ENCODE results near the gene TRAM2. TPM values are rescaled to one million over a fixed set of nuclear protein-coding genes. Genes with fewer than 3 reads are reported as not detected.

Gene TRAM2
- total and polyA plus RNA-seq, 9 of the 15 experiments (the other 6 are each of a cell fraction or from before 2014, with no cell fraction given): 2.6 to 13.3 (median 8.9) TPM

DNA sequence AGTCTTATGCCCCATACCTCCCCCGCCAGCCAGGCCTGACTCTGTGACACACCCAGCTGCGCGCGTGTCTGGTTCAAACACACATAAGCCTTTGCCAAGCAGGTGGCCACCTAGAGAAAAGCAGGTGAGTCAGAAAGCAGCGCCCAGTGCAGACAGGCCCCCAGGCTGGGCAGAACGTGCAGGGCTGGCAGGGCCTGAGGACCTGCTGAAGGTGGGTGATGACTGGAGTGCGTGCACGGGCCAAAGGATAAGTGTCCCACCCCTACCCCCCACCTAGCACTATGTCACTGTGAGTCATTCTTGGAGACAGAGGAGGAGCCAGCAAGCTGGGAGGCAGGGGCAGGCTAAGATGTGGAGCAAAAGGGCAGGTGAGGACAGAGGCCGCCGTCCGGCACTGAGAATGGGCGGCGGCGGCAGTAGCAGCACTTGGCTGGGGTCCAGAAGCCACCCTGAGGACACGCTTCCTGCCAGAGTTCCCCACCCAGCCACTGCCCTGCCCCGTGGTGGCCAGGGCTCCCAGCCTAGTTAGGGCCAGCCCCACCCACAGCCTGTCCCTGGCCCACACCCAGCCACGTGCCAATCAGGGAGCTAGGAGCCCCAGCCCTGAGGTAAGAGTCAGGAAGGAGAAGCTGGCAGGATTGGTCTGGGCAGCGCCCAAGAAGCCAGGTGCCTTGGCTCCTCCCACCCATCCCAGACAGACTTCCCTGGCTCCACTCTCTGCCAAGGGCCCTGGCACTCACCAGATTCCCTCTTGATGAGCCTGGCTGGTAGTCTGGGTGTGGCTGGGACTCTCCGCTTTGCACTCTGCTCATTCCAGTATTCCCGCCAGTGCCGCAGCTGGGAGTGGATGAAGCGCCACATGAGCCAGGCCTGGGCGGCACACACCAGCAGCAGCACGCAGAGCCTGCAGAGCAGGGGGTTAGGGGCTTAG is 72.7 kb downstream of the TRAM2 start (continued):
- no peak for TF ChIP-seq ZNF444 (CRISPR knock-in tag; IDR thresholded peaks at IDR 0.05)
- TF ChIP-seq, protein P1, sequence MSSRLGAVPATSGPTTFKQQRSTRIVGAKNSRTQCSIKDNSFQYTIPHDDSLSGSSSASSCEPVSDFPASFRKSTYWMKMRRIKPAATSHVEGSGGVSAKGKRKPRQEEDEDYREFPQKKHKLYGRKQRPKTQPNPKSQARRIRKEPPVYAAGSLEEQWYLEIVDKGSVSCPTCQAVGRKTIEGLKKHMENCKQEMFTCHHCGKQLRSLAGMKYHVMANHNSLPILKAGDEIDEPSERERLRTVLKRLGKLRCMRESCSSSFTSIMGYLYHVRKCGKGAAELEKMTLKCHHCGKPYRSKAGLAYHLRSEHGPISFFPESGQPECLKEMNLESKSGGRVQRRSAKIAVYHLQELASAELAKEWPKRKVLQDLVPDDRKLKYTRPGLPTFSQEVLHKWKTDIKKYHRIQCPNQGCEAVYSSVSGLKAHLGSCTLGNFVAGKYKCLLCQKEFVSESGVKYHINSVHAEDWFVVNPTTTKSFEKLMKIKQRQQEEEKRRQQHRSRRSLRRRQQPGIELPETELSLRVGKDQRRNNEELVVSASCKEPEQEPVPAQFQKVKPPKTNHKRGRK (tag; IDR thresholded peaks at IDR 0.05): no peak
- TF ChIP-seq, protein P2, sequence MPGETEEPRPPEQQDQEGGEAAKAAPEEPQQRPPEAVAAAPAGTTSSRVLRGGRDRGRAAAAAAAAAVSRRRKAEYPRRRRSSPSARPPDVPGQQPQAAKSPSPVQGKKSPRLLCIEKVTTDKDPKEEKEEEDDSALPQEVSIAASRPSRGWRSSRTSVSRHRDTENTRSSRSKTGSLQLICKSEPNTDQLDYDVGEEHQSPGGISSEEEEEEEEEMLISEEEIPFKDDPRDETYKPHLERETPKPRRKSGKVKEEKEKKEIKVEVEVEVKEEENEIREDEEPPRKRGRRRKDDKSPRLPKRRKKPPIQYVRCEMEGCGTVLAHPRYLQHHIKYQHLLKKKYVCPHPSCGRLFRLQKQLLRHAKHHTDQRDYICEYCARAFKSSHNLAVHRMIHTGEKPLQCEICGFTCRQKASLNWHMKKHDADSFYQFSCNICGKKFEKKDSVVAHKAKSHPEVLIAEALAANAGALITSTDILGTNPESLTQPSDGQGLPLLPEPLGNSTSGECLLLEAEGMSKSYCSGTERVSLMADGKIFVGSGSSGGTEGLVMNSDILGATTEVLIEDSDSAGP (CRISPR knock-in tag; IDR thresholded peaks at IDR 0.05): no peak
- TF ChIP-seq MEF2A (IDR thresholded peaks at IDR 0.05; ENCODE audit: control insufficient read depth, low read depth, low read length): no peak
- no peak for TF ChIP-seq ELF4 (CRISPR knock-in tag; IDR thresholded peaks at IDR 0.05)
- TF ChIP-seq FOXJ3 (CRISPR knock-in tag; IDR thresholded peaks at IDR 0.05): no peak
- peak; percentile 21 for TF ChIP-seq CBFA2T2 (conservative IDR thresholded peaks at IDR 0.05)
- TF ChIP-seq, protein P3, sequence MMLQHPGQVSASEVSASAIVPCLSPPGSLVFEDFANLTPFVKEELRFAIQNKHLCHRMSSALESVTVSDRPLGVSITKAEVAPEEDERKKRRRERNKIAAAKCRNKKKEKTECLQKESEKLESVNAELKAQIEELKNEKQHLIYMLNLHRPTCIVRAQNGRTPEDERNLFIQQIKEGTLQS (IDR thresholded peaks at IDR 0.05): peak; percentile 95
- TF ChIP-seq, protein P3 (CRISPR knock-in tag; conservative IDR thresholded peaks at IDR 0.05): peak; percentile 65; the same call in 1 of the 2 replicates
- TF ChIP-seq ZNF384 (IDR thresholded peaks at IDR 0.05; ENCODE audit: low read depth, low read length): no peak
- no peak for TF ChIP-seq KDM4B (IDR thresholded peaks at IDR 0.05; ENCODE audit: borderline replicate concordance in 2 of 2, low read depth in 1 of 2)
- no peak for TF ChIP-seq ADNP (tag; IDR thresholded peaks at IDR 0.05)
- no peak for TF ChIP-seq ZNF347 (CRISPR knock-in tag; IDR thresholded peaks at IDR 0.05; ENCODE audit: low read depth)
- no peak for TF ChIP-seq ZFX (CRISPR knock-in tag; IDR thresholded peaks at IDR 0.05)
- TF ChIP-seq, protein P4, sequence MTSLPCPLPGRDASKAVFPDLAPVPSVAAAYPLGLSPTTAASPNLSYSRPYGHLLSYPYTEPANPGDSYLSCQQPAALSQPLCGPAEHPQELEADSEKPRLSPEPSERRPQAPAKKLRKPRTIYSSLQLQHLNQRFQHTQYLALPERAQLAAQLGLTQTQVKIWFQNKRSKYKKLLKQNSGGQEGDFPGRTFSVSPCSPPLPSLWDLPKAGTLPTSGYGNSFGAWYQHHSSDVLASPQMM (CRISPR knock-in tag; IDR thresholded peaks at IDR 0.05): no peak
- TF ChIP-seq ZNF699 (CRISPR knock-in tag; IDR thresholded peaks at IDR 0.05; ENCODE audit: insufficient replicate concordance): no peak
- TF ChIP-seq, protein P5, sequence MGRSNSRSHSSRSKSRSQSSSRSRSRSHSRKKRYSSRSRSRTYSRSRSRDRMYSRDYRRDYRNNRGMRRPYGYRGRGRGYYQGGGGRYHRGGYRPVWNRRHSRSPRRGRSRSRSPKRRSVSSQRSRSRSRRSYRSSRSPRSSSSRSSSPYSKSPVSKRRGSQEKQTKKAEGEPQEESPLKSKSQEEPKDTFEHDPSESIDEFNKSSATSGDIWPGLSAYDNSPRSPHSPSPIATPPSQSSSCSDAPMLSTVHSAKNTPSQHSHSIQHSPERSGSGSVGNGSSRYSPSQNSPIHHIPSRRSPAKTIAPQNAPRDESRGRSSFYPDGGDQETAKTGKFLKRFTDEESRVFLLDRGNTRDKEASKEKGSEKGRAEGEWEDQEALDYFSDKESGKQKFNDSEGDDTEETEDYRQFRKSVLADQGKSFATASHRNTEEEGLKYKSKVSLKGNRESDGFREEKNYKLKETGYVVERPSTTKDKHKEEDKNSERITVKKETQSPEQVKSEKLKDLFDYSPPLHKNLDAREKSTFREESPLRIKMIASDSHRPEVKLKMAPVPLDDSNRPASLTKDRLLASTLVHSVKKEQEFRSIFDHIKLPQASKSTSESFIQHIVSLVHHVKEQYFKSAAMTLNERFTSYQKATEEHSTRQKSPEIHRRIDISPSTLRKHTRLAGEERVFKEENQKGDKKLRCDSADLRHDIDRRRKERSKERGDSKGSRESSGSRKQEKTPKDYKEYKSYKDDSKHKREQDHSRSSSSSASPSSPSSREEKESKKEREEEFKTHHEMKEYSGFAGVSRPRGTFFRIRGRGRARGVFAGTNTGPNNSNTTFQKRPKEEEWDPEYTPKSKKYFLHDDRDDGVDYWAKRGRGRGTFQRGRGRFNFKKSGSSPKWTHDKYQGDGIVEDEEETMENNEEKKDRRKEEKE (IDR thresholded peaks at IDR 0.05; ENCODE audit: borderline replicate concordance in 1 of 2, control insufficient read depth in 1 of 2, low read depth in 2 of 2, low read length in 1 of 2): no peak
- TF ChIP-seq ZC3H8 (IDR thresholded peaks at IDR 0.05): no peak
